NCI-H345 treated with DMSO at 0.1 percent for 48 hours (cell line): Measurements from ENCODE around the gene LHFPL2.
"Not testable (repeated sequence)": the region's sequence is repeated elsewhere in the genome, so short reads cannot be mapped to it uniquely, and the experiment has no call there.

Source experiments
- DNase-seq: peaks from one replicate; lab custom pipeline; 2025; ENCODE audit not compliant: unreplicated experiment; lab: John Stamatoyannopoulos, UW

LHFPL2 gene

GRCh38 chr5:78648359-78649210 is at the start of gene LHFPL2:
Gene LHFPL2 (minus strand): TSS chr5:78648772. CDS start chr5:78510213, 138,559 bp downstream.
- DNase-seq = no peak

- no peak for DNase-seq
Observed at GRCh38 chr5:78696637-78697036, 48.1 kb upstream of the LHFPL2 start.

GRCh38 chr5:78696052-78696451 is 47.5 kb upstream of the LHFPL2 start:
- not testable (repeated sequence) for DNase-seq

GRCh38 chr5:78693339-78693738 is 44.8 kb upstream of the LHFPL2 start:
- DNase-seq = no peak

- peak; percentile 44 for DNase-seq
Observed at GRCh38 chr5:78691084-78691960, 42.8 kb upstream of the LHFPL2 start.

GRCh38 chr5:78690253-78690972 is 41.8 kb upstream of the LHFPL2 start:
- DNase-seq = no peak

GRCh38 chr5:78689540-78690252 is 41.1 kb upstream of the LHFPL2 start:
- no peak for DNase-seq

- DNase-seq = not testable (repeated sequence)
Observed at GRCh38 chr5:78687514-78687913, 38.9 kb upstream of the LHFPL2 start.

GRCh38 chr5:78683905-78684304 is 35.3 kb upstream of the LHFPL2 start:
- not testable (repeated sequence) for DNase-seq

GRCh38 chr5:78679905-78680304 is 31.3 kb upstream of the LHFPL2 start:
- DNase-seq = no peak

- no peak for DNase-seq
Observed at GRCh38 chr5:78677777-78678668, 29.5 kb upstream of the LHFPL2 start.

- no peak for DNase-seq
Observed at GRCh38 chr5:78675956-78676730, 27.6 kb upstream of the LHFPL2 start.

- not testable (repeated sequence) for DNase-seq
Observed at GRCh38 chr5:78673827-78674226, 25.3 kb upstream of the LHFPL2 start.

GRCh38 chr5:78672154-78672553 is 23.6 kb upstream of the LHFPL2 start:
- DNase-seq = no peak

GRCh38 chr5:78671609-78672008 is 23.0 kb upstream of the LHFPL2 start:
- DNase-seq = no peak

GRCh38 chr5:78670701-78671269 is 22.2 kb upstream of the LHFPL2 start:
- DNase-seq = no peak

GRCh38 chr5:78669331-78669730 is 20.8 kb upstream of the LHFPL2 start:
- no peak for DNase-seq

GRCh38 chr5:78667461-78668103 is 19.0 kb upstream of the LHFPL2 start:
- DNase-seq = no peak
